HG03139 (cell line): ENCODE measurements around the gene TMEM218.

Source experiments
- ATAC-seq: cut with Tn5 transposase; IDR thresholded peaks from one replicate; pipeline ENCODE4 v1.9.1; 2021; ENCODE audit not compliant: unreplicated experiment

The TMEM218 gene

DNA sequence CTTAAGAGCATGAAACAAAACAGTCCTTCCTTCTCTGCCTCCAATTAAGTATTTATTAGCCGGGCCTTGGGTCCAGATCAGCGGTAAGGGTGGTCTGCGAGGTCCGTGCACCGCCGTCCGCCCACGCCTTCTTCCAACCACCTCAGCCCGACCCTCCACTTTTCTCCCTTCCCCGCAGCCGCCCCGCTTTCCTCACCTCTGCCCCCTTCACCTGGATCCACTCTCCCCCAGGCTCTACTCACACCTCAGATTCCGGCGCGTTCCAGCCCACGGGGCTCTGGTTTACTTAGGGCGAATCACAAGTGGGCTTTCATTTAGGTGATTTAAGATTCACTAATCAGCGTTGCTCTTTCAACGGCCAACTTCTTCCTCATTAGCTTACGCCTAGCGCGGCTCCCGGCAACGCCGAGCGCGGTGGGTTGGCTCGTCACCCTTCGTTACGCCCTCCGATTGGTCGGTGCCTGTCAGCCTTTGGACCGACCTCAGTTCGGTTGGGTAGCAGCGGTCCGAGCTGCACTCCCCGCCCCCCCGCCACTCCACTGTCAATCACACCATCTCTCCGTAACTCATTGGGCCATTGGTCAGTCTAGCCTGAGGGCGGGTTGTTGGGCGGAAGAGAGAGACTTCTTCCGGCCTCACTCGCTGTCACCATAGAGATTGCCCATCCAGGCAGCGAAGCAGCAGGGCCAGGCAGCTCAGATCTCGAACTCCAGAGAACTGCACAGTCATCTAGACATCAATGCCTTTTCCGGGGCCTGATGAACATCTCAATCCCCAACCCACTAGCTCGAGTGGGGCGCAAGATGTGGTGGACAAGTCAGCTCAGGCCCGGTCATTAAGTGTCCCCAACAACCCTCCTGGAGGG lies at the start of gene TMEM218:
TMEM218 (minus strand) TSS at position 284 of the 865 bp plus-strand sequence. CDS start 9,385 bp downstream, outside the sequence.
- peak; percentile 96 for ATAC-seq

DNA sequence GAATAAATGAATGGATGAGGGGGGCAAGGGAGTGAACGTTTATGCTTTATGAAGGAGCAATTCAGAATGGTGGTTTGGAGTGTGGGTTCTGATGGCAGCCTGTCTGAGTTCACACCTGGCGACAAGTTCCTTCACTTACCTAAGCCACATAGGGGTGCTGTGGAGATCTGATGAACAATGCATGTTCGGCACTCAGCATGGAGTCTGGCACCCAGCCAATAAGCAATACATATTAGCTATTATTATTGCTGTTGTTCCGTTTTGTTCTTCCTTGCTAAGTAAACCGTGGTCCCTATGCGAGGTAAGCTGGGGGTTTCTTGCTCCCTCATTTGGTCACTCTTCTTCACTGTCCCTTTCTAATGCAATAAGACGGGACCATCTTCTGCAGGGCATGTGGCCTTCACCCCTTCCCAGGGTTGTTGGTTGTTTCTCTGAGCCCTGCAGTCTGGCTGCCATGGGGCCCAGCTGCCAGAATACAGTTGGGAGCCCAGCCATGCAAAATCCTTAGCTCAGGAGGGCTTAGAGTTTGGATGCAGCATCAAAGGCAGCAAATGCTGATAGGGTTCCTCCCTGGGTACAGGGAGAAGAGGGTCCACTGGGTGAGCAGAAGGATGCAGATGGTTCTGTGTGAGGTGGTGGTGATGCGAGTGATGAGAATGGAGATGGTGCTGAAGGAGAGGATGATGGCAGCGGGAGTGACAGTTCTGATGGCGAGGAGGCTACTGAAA lies 46.7 kb upstream of the TMEM218 start:
- ATAC-seq = no peak

DNA sequence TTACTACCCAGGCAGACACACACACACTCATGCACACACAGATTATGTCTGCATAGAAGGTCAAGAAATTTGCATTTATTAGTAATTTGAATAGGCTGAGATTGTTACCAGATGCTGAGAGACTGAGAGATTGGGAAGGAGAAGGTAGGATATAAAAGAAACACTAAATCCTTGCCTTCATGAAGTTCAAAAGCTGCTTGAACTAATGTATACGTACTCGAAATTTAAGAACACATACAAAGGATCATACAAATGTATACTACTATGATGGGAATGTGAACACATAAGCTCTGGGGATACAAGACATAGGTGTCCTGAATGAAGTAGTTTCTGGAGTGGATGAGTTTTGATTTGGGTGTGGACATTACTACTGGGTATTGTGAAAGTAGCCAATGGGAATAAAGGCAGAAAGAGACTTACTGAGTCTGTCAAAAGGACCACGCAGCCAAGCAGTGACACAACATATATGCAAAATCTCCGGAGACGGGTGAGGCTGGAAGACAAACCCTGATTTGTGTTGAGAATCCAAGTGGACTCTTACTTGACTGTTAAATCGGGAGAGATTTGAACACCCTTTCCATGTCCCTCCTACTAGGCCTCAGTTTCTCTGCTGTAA lies 45.8 kb upstream of the TMEM218 start:
- ATAC-seq = no peak

DNA sequence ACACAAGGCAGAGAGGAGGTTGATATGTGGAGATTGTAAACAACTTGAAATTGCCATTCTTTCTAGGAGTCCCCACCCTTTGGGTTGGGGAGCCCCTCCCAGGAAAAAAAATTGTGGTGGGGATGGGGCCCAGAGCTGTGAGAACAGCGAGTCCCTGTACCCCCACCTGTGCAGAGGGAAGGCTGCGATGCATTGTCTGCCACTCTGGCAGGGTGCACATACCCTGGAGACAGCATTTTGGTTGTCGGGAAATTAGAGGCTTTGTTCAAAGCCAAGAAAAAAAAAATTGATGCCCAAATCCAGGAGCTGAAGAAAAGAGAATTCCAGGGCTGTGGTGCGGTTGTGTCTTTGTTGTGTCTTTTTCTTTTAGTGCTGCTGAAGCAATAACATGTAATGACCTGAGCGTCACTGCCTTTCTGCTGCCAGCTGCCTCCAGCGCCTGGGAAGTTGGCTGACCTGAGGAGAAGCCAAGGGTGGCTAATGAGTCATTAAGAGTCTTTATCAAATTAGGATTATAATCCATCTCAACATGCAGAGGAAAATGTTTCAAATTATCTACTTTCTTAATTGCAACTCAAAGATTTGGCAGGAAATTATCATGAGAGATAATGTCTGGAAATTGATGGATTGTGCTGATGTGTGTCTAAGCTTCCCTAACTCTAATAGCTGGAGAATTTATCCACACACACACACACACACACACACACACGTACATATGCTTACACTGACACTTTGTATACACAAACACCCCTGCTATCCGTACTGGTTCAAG lies 45.1 kb upstream of the TMEM218 start:
- ATAC-seq = no peak

DNA sequence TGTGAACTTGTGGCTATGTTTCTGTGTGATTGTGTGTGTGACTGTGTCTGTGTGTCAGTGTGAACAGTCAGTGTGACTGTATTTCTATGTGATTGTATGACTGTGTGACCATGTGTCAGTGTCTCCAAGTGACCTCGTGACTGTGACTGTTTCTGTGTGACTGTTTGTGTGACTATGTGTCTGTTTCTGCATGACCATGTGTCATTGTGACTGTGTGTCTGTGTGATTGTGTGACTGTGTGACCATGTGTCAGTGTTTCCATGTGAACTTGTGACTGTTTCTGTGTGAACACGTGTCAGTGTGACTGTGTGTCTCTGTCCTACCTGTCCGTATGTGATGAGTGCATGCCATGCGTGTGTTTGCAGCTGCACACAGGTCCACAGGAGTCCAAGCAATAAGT lies 44.3 kb upstream of the TMEM218 start:
- no peak for ATAC-seq

DNA sequence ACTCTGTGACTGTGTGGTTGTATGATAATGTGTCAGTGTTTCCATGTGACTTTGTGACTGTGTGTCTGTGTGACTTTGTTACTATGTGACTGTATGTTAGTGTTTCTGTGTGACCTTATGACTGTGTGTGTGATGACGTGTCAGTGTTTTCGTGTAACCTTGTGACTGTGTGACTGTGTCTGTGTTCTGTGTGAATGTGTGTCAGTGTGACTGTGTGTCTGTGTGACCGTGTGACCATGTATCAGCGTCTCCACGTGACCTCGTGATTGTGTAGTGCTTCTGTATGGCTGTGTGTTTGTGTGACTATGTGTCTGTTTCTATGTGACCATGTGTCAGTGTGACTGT lies 43.6 kb upstream of the TMEM218 start:
- ATAC-seq = no peak

DNA sequence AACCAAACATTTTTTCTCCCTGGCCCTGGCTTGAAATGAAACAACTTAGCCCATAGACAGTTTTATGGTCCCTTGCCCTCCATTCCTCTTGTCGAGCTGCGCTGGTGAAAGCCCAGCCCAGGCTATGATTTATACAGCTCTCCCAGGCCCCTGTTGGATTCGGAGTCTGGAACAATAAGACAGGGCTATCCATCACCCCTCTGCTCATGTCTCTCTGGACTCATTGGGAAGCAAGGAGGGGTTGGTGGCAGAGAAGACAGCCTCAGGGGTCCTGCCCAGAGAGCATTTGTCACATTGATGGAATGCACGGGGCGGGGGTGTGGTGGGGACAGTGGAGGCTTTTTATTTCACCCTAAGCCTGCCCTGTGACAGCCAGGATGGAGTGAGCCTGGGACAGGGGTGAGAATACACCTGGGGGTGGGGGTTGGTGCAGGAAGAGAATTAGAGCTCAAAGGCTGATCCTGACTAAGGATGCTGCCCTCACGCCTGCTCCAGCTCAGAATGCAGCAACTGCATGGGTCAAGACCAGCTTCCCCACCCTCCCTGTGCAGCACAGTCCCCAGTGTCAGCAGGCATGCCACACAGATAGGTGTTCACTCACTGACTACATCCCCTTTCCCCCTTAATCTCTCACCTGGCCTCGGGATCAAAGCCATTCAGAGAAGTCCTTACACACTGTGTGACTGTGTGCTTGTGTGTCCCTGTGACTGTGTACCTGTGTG lies 43.1 kb upstream of the TMEM218 start:
- ATAC-seq = no peak

DNA sequence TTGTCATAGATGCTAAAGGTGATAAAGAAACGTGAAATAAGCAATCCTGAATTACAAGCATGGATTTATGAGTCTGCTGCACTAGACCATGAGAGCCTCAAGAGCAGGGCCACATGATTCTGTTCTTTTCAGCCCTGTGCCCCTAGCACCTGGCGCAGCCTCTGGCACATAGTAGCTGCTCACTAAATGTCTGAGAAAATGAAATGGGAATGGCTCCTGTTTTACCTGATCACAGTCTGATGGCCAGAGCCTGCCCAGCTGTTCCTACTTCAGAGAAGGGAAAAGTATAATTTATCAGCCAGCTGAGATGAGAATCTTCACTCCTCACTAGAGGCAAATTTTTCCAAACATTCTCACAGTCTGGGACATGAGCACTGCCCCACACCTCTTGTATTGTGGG lies 42.4 kb upstream of the TMEM218 start:
- no peak for ATAC-seq

DNA sequence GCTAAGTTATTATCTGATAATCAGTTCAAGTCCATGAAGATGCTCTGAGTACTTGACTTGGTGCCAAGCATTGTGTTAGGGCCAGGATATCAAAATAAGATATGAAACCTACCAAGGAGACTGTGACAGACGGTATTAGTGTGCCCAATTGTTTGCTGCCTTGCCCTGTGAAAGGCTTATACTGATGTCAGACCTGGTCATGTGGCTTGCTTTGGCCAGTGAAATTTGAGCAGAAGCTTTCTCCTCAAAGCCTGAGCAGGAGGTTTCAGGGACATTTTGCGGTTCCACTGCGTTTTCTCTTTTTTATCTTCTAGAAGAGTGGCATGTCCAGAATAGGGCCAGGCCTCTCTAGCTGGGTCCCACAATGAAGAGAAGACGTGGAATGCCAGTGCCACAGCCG lies 37.3 kb upstream of the TMEM218 start:
- ATAC-seq = no peak

DNA sequence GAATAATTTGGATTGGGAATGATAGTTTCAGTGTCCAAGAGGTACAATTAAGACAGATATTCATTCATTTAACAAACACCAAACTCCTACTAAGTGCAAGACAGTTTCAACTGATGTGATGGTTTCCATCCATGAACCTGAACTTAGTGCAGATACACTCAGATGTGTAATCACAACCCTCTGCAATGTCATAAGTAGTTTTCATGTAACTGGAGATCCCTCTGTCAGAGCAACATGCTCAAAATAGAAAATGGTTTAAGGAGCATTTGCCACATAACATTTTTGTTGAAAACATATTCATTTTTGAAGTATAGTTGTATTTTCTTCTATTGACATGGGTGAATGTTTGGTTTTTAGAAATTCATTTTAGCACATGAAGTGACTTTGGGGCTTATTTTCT lies 36.6 kb upstream of the TMEM218 start:
- ATAC-seq = no peak

DNA sequence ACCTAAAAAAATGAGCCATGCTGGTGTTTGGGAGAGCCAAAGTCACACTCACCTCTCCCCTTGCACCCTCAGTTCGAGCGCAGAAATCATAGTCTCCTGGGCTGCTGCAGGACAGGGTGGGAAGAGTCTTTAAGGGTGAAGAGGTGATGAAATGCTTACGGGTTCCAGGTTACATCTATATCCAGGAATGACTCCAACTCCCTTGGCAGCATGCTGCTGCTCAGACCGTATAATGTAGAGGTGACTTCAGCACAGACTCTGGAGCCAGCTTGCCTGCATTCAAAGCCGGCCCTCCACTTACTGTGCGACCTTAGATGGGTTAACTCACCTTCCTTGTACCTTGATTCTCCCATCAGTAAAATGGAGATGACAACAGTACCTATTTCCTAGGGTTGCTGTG lies 35.9 kb upstream of the TMEM218 start:
- no peak for ATAC-seq

DNA sequence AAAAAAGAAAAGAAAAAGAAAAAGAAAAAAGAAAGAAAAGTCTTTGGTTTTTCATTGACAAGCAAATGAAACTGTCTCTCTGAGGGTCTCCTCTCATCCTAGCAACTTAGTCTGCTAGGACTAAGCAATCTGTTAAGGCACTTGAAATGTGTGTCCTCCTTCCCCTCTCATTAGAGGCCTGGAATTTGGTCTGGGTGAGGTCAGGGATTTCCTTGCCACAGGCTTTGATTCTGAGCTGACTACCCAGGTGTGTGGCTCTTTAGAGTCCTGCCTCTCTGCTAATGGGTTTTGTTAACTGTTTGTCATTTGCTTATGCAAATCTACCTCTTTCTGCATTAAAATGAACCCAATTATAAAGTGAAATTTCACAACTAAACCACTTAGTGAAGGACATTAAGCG lies 34.8 kb upstream of the TMEM218 start:
- no peak for ATAC-seq

DNA sequence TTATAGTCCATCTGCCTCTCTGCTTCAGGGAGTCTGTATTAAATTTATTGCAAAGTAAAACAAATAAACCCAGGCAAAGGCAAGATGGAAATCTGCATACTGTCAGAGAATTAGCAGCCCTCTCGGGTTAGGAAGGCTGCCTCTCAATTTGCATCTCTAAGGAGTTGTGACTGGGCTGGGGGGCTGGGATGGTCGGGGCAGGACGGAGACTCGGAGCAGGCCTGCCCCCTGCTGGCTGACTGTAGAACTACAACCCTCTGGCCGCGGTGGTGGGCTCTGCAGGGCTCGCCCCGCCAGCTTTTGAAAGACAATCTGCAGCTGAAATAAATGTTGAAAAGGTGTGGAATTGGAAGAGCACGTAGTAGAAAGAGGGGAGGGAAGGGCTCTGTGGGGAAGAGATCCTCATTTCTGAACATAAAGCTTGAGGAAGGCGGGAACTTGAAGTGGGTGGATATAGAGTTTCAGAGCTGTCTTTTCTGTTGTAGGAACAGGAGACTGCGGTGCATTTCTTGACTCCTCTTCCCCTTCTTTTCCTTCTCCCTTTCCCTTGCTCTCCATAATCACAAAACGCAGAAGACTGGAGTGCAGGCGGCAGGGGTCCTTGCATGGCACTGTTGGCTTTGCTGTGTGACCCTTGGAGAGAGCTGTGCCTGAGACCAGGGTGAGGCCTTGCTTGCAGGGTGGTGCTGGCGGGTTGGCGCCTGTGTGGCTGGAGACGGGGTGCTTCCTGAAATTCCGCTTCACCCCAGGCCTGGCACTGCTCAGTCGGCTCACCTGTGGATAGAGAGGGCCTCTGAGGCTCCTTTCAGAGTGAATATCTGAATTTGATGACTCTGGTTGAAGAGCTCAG lies 30.5 kb upstream of the TMEM218 start:
- ATAC-seq = peak; percentile 80

DNA sequence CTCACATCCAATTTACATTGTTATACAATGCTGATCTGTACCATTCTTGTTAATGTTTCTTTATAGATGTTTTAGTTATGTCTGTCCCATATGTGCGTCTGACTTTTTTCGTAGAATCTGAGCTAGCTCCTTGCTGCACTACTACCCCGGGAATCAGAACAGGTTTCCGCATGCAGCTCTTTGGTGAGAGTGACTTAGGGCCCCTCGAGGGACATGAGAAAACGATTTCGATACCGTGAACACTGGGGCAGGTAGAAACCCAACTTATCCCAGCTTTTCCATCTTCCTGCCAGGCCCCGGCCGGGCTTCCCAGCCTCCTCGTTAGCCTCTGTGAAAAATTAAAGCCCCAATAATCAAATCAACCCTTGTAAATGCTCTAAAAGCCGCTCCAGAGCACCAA lies 29.8 kb upstream of the TMEM218 start:
- no peak for ATAC-seq

DNA sequence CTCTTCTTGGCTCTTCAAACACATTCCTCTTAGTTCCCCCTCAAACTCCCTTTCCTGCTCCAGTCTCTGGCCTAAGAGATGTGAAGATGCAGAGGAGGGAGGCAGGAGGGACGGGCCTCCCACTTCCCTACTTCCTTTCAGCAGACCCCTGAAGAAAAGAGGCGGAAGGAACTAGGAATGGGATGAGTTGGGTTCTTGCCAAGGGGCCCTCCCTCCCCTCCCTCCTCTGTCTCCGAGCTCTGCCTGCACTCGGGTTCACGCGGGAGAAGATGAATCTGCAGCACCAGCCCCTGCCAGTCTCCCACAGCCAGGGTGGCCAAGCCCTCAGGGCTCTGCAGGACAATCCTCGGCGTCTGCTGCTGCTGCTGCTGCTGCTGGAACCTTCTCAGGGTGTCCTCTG lies 28.8 kb upstream of the TMEM218 start:
- ATAC-seq = no peak

DNA sequence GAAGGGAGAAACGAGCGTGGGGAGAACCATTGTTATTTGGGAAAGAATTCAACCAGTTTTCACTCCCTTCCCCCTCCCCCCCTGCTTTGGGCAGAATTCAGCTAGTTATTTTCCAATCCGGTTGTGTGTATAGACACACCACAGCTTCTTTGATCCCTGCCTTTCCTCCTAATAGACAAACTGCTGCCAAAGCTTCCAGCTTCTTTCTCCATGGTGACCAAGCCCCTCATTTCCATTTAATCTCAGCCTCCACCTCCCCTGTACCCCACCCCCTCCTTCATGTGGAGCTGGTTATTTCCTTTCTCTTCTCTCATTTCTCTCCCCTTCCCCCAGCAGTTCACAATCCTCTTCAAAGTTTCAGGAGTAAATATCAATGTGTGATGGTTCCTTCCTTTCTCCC lies 28.4 kb upstream of the TMEM218 start:
- no peak for ATAC-seq

DNA sequence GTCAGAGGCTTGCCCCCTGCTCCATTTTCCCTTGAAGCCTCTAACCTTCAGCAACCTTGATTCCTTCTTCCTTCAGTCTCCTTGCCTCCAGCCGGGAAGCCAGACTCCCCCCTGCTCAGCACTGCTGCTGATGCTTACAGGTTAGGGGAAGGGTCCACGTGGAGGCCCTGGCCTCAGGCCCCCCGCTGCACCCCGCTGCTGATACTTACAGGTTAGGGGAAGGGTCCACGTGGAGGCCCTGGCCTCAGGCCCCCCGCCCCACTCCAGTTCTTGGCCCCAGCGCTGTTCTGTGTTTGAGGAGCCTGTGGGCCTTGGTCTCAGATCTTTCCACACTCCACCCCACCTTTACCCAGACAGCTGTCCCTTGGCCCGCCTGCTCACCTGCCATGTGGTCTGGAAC lies 27.5 kb upstream of the TMEM218 start:
- no peak for ATAC-seq

DNA sequence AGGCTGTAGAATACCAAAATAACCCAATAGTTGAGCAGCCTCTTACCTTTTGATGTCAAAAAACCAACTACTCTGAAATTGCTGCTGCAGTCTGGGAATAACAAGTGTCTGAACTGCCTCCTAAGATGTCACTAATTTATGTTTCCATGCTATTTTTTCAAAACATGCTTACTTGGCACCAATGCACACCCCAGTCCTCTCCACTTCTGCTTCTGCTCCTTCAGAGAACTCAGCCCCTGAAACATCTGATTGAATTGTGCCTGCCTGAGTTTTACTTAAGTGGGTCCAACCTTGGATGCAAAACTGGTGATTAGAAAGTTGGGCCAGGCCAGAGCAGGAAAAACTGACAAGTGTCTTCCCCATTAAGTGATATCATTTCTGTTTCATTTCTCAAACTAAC lies 24.6 kb upstream of the TMEM218 start:
- no peak for ATAC-seq

DNA sequence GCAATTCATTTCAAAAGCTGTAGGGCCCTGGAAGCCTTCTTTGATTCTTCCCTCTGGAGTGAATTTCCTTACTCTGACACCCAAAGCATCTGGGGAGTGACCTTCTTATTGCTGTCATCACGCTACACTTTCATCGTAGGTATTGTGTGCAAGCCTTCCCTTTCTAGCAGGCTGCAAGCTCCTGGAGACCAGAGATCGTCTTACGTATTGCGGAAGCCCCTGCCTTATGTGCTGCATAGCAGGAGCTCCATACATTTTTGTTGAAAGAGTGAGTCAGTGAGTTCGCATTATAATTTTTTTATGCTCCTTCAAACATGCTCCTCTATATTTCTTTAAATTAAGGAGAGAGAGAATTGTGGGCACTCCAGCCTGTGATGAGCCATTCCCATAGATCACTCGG lies 21.2 kb upstream of the TMEM218 start:
- ATAC-seq = no peak

DNA sequence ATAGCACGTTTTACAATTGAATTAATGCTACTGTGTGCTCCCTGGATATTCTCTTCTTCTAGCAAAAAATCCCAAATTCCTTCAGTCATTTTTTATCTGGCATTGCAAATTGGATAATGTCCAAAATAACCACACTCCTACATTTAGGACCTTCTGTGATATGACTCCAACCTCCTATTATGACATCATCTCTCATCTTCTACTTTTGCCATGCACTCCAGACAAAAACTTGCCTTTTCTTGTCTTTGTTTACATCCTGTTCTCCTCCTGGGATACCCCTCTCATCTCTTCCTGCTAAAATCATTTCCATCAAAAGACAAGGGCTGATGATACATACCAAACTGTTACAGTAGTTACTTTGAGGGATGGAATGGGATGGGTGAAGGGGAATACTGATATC lies 20.6 kb upstream of the TMEM218 start:
- ATAC-seq = no peak
